Measurements from ENCODE around the gene F8. TPM values are rescaled to one million over a fixed set of nuclear protein-coding genes. Genes with fewer than 3 reads are reported as not detected.
"Not testable (repeated sequence)": the region's sequence is repeated elsewhere in the genome, so short reads cannot be mapped to it uniquely, and the experiment has no call there.

F8 gene
- total RNA-seq, 2 donors from 2014 or later, result 2.2 to 5.6 TPM

- no peaks in the 10 kb centered on the region for H3K27me3 Mint-ChIP-seq
- H3K9me3 ChIP-seq (ENCODE audit: control insufficient read depth, low read length, poor library complexity, severe bottlenecking), result no peaks in the 10 kb centered on the region
- DNase-seq (no peak), ATAC-seq (no peak)
- H3K4me1 Mint-ChIP-seq, result no peaks in the 10 kb centered on the region
- no peak overlapping the region for H3K27ac Mint-ChIP-seq
- no peak overlapping the region for H3K4me3 Mint-ChIP-seq
- H3K36me3 Mint-ChIP-seq (ENCODE audit: low read depth), result no peaks in the 10 kb centered on the region
Measured at GRCh38 chrX:154990496-154990895, 32.0 kb downstream of the F8 start.

GRCh38 chrX:154988719-154989118 is 33.8 kb downstream of the F8 start:
- Mint-ChIP-seq H3K4me1 (no peaks in the 10 kb centered on the region), H3K27ac (no peak overlapping the region), H3K27me3 (no peaks in the 10 kb centered on the region), H3K36me3 (ENCODE audit: low read depth) (no peaks in the 10 kb centered on the region), H3K4me3 (no peak overlapping the region)
- H3K9me3 ChIP-seq (ENCODE audit: control insufficient read depth, low read length, poor library complexity, severe bottlenecking), result no peaks in the 10 kb centered on the region
- DNase-seq (no peak), ATAC-seq (no peak)

DNA sequence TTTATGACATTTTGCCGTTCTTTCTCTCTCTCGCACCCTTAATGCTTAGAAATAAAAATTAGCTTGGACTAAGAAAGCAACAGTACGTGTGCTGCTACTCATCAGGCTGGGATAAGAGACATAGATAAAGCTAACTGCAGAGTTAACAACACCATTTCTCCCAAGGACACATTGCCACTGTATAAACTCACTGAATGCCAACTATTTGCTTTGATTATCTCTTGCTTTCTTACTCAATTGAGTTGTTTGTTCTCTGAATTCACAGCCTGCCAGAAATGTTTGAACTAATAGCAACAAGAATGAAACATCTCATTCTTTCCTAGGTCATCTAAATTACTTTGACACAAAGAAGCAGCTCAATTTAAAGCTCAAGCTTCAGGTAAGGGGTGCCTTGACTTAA is 34.6 kb downstream of the F8 start:
- ATAC-seq, result no peak
- H3K27ac Mint-ChIP-seq, result no peak overlapping the region
- no peaks in the 10 kb centered on the region for H3K36me3 Mint-ChIP-seq (ENCODE audit: low read depth)
- H3K4me3 Mint-ChIP-seq, result no peak overlapping the region
- no peaks in the 10 kb centered on the region for H3K9me3 ChIP-seq (ENCODE audit: control insufficient read depth, low read length, poor library complexity, severe bottlenecking)
- no peaks in the 10 kb centered on the region for H3K4me1 Mint-ChIP-seq
- no peak for DNase-seq
- no peaks in the 10 kb centered on the region for H3K27me3 Mint-ChIP-seq

- ATAC-seq (no peak), DNase-seq (no peak)
- no peak overlapping the region for H3K27ac Mint-ChIP-seq
- H3K27me3 Mint-ChIP-seq, result no peaks in the 10 kb centered on the region
- no peak overlapping the region for H3K4me3 Mint-ChIP-seq
- H3K4me1 Mint-ChIP-seq, result no peaks in the 10 kb centered on the region
- H3K36me3 Mint-ChIP-seq (ENCODE audit: low read depth), result no peaks in the 10 kb centered on the region
- H3K9me3 ChIP-seq (ENCODE audit: control insufficient read depth, low read length, poor library complexity, severe bottlenecking), result no peaks in the 10 kb centered on the region
Measured at GRCh38 chrX:154986826-154987575, 35.5 kb downstream of the F8 start.

DNA sequence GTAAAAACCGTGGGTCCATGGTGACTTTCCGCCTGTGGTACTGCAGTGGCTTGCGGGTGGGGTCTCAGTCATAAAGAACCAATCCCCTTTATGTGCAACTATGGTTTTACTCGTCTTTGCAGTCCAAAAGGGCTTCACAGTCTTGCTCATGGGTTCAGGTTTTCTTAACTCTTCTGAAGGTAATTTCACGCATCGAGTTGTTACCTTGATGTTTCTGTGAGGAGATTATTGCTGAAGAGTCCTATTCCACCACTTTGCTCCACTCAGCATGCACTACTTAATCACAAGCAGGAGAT is 41.5 kb downstream of the F8 start:
- H3K4me3 Mint-ChIP-seq, result peak overlapping the region; percentile 75
- DNase-seq, result no peak
- peaks cover 5% of the 10 kb centered on the region for H3K4me1 Mint-ChIP-seq
- ATAC-seq, result peak; percentile 23
- H3K27ac Mint-ChIP-seq, result peak overlapping the region; percentile 71
- H3K9me3 ChIP-seq (ENCODE audit: control insufficient read depth, low read length, poor library complexity, severe bottlenecking), result no peaks in the 10 kb centered on the region
- H3K36me3 Mint-ChIP-seq (ENCODE audit: low read depth), result no peaks in the 10 kb centered on the region
- no peaks in the 10 kb centered on the region for H3K27me3 Mint-ChIP-seq

GRCh38 chrX:154980330-154981115 is 42.0 kb downstream of the F8 start:
- no peaks in the 10 kb centered on the region for H3K9me3 ChIP-seq (ENCODE audit: control insufficient read depth, low read length, poor library complexity, severe bottlenecking)
- H3K36me3 Mint-ChIP-seq (ENCODE audit: low read depth), result no peaks in the 10 kb centered on the region
- H3K4me1 Mint-ChIP-seq, result peaks cover 5% of the 10 kb centered on the region
- peak overlapping the region; percentile 75 for H3K4me3 Mint-ChIP-seq
- DNase-seq, result peak; percentile 44 to 71 (median 50)
- ATAC-seq, result peak; percentile 100
- H3K27ac Mint-ChIP-seq, result peak overlapping the region; percentile 71
- no peaks in the 10 kb centered on the region for H3K27me3 Mint-ChIP-seq

- Mint-ChIP-seq H3K4me3 (no peak overlapping the region), H3K4me1 (peaks cover 5% of the 10 kb centered on the region), H3K27me3 (no peaks in the 10 kb centered on the region), H3K27ac (no peak overlapping the region), H3K36me3 (ENCODE audit: low read depth) (no peaks in the 10 kb centered on the region)
- no peak for DNase-seq
- ATAC-seq, result no peak
- H3K9me3 ChIP-seq (ENCODE audit: control insufficient read depth, low read length, poor library complexity, severe bottlenecking), result no peaks in the 10 kb centered on the region
Measured at GRCh38 chrX:154979629-154980028, 42.9 kb downstream of the F8 start.

- ATAC-seq, result no peak
- no peak overlapping the region for H3K4me3 Mint-ChIP-seq
- H3K36me3 Mint-ChIP-seq (ENCODE audit: low read depth), result no peaks in the 10 kb centered on the region
- no peak for DNase-seq
- H3K4me1 Mint-ChIP-seq, result no peaks in the 10 kb centered on the region
- no peak overlapping the region for H3K27ac Mint-ChIP-seq
- H3K27me3 Mint-ChIP-seq, result peaks cover 10% of the 10 kb centered on the region
- no peaks in the 10 kb centered on the region for H3K9me3 ChIP-seq (ENCODE audit: control insufficient read depth, low read length, poor library complexity, severe bottlenecking)
Measured at GRCh38 chrX:154968353-154968752, 54.2 kb downstream of the F8 start.

DNA sequence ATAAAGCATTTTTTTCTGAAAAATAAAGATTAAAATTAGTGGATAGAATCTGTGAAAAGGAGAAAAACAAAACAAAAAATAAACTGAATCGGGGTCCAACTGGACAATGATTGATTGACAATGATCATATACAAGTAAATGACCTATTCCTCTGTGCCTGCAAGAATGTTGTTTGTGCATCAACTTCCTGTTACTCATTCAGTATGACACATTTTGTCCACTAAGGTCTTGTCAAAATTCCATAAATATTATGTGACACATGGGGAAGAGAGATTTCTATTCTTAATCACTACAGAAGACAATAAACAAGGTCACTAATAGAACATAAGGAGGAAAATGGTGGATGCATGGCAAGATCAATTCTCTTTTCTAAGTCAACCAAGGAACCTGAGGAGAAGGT is 54.9 kb downstream of the F8 start:
- H3K9me3 ChIP-seq (ENCODE audit: control insufficient read depth, low read length, poor library complexity, severe bottlenecking), result no peaks in the 10 kb centered on the region
- no peak overlapping the region for H3K27ac Mint-ChIP-seq
- no peaks in the 10 kb centered on the region for H3K36me3 Mint-ChIP-seq (ENCODE audit: low read depth)
- no peak for DNase-seq
- peaks cover 10% of the 10 kb centered on the region for H3K27me3 Mint-ChIP-seq
- H3K4me3 Mint-ChIP-seq, result no peak overlapping the region
- ATAC-seq, result no peak
- no peaks in the 10 kb centered on the region for H3K4me1 Mint-ChIP-seq

- no peaks in the 10 kb centered on the region for H3K4me1 Mint-ChIP-seq
- ATAC-seq (no peak), DNase-seq (no peak)
- peaks cover 12% of the 10 kb centered on the region for H3K27me3 Mint-ChIP-seq
- no peak overlapping the region for H3K4me3 Mint-ChIP-seq
- no peaks in the 10 kb centered on the region for H3K9me3 ChIP-seq (ENCODE audit: control insufficient read depth, low read length, poor library complexity, severe bottlenecking)
- H3K36me3 Mint-ChIP-seq (ENCODE audit: low read depth), result no peaks in the 10 kb centered on the region
- H3K27ac Mint-ChIP-seq, result no peak overlapping the region
Measured at GRCh38 chrX:154961947-154962346, 60.6 kb downstream of the F8 start.

- not testable (repeated sequence) for ATAC-seq; H3K9me3 ChIP-seq (ENCODE audit: control insufficient read depth, low read length, poor library complexity, severe bottlenecking); H3K36me3 Mint-ChIP-seq (ENCODE audit: low read depth); H3K4me3 Mint-ChIP-seq; H3K4me1 Mint-ChIP-seq; DNase-seq; H3K27ac Mint-ChIP-seq
- peaks cover 14% of the 10 kb centered on the region for H3K27me3 Mint-ChIP-seq
Measured at GRCh38 chrX:154955799-154956198, 66.7 kb downstream of the F8 start.

- peaks cover 11% of the 10 kb centered on the region for H3K27me3 Mint-ChIP-seq
- not testable (repeated sequence) for ATAC-seq; H3K4me1 Mint-ChIP-seq; H3K27ac Mint-ChIP-seq; H3K9me3 ChIP-seq (ENCODE audit: control insufficient read depth, low read length, poor library complexity, severe bottlenecking); H3K4me3 Mint-ChIP-seq; H3K36me3 Mint-ChIP-seq (ENCODE audit: low read depth); DNase-seq
Measured at GRCh38 chrX:154939265-154939664, 83.3 kb downstream of the F8 start.

GRCh38 chrX:154924771-154925170 is 97.8 kb downstream of the F8 start:
- H3K9me3 ChIP-seq (ENCODE audit: control insufficient read depth, low read length, poor library complexity, severe bottlenecking); H3K36me3 Mint-ChIP-seq (ENCODE audit: low read depth); DNase-seq; H3K4me1 Mint-ChIP-seq; H3K27ac Mint-ChIP-seq; ATAC-seq; H3K4me3 Mint-ChIP-seq: not testable (repeated sequence)
- H3K27me3 Mint-ChIP-seq, result peaks cover 34% of the 10 kb centered on the region

DNA sequence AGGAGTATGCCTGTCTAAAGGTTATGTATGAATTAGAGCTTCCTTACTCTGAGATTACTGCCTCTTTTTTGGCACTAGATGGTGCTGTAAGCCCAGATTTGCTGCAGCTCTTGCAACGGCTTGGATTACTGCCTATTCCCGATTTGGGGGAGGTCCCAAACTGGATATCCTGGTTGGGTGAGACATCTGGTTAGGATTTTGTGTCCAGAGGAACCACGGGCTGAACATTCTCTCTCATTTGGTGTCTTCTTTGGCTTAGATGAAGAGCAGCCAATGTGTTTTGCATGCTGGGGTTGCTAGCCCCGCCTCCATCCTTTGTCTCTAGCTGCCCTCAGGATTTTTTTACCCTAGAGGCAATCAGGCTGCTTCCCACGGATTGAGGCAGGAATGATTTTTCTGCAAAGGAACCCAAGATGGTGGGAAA is 104.5 kb downstream of the F8 start:
- Mint-ChIP-seq H3K4me1 (peaks cover 10% of the 10 kb centered on the region), H3K27me3 (peaks cover 6% of the 10 kb centered on the region), H3K4me3 (peak overlapping the region; percentile 45), H3K27ac (no peak overlapping the region), H3K36me3 (ENCODE audit: low read depth) (no peaks in the 10 kb centered on the region)
- H3K9me3 ChIP-seq (ENCODE audit: control insufficient read depth, low read length, poor library complexity, severe bottlenecking), result no peaks in the 10 kb centered on the region
- DNase-seq (peak in 2 of 3 donors; percentile 3 to 6), ATAC-seq (peak; percentile 64)
